Measurements from ENCODE around the gene ELN. TPM values are rescaled to one million over a fixed set of nuclear protein-coding genes. Genes with fewer than 3 reads are reported as not detected.

Gene ELN
- total and polyA plus RNA-seq, 2 of the 4 experiments (the other 2 are of a cell fraction) = 2.2 to 14.3 TPM

DNA sequence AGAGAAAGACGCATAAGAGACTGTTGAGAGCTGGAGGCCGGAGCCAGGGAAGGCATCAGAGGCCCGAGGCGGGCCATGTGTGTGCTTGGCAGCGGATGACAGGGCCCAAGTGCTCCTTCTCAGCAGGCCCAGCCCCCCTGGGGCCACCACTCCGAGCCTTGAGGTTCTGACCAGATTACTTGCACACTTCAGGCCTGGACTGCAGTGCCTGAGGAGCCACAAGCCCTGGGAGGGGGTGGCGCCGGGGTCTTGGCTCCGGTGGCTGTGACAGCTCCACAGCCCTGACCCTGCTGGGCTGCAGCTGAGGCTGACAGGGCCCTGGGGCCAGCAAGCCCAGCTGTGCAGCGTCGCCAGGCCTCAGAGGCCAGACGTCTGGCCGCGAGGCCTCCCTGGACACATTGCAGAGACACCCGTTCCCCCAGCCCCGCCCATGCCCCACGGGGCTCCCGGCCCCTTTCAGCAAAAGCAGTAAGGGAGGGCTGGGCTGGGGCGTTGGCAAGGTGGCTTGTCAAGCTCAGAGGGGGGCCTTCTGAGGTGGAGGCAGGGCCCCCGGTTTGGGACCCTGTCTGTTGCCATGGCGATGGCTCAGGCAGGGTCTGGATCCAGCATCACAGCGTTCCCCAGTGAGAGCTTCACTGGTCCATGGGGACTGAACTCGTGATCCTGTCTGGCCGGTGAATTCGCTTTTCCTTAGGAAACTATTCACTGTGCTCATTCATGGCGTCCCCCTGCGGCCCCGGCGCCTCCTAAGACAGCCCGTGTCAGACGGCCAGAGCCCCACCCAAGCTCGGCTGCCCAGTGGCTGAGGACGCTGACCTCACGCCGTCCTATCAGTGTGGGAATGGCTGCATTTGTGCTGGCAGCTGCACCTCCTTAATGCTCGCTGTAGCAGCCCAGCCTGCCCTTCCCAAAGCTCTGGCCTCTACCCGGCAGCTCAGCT is 5.7 kb downstream of the ELN start:
- DNase-seq (no peak), ATAC-seq (ENCODE audit: low read depth) (no peak)
- in situ Hi-C loops (cut with MboI; ENCODE audit: low sequenced_read_pairs) = no loop called here
- no peak overlapping the region for H2BK20ac ChIP-seq (ENCODE audit: low read depth, low read length)
- ChIA-PET CTCF (no interaction called here), POLR2A (ENCODE audit: unreplicated experiment) (no interaction called here)
- H2BK5ac ChIP-seq (ENCODE audit: low read depth, low read length, poor library complexity, severe bottlenecking) = no peak overlapping the region
- H3K4me1 ChIP-seq (ENCODE audit: control insufficient read depth, insufficient read depth, low read length) = peaks cover 24% of the 10 kb centered on the region
- dilution Hi-C loops (cut with HindIII; ENCODE audit: low sequenced_read_pairs, unreplicated experiment) = no loop called here
- WGBS, 2 experiments (ENCODE audit: extremely low coverage in 2 of 2, insufficient read length in 1 of 2) = 52% methylated on average over 24 of the region's 37 CpGs; no CpG with 5 or more reads in 1 of the 2 experiments
- H3K9ac ChIP-seq (ENCODE audit: low read depth, low read length) = no peak overlapping the region
- no peak overlapping the region for H3K4me3 ChIP-seq (ENCODE audit: insufficient read depth, low read depth, low read length)
- H4K91ac ChIP-seq (ENCODE audit: insufficient read depth, low read depth, low read length) = 0 out of 2 replicates have a peak overlapping the region, but pooled peaks have one; percentile 28
- H2BK120ac ChIP-seq (ENCODE audit: low read depth, low read length) = 0 out of 2 replicates have a peak overlapping the region, but pooled peaks have one; percentile 27
- BruUV-seq (replicated peaks) = no TSS peak
- H3K27ac ChIP-seq (ENCODE audit: insufficient read depth, low read length) = no peak overlapping the region
- no peak overlapping the region for H2AK5ac ChIP-seq (ENCODE audit: low read depth, low read length)
- H4K20me1 ChIP-seq (ENCODE audit: insufficient read depth, low read length) = no peaks in the 10 kb centered on the region
- no peak overlapping the region; the same call in 1 of the 2 replicates for H3K14ac ChIP-seq (replicated peaks; ENCODE audit: low read depth, low read length)
- H4K5ac ChIP-seq (ENCODE audit: low read depth, low read length) = no peak overlapping the region
- no peak overlapping the region for H3K23ac ChIP-seq (ENCODE audit: low read depth, low read length)
- no peak overlapping the region for H2BK15ac ChIP-seq (ENCODE audit: low read depth, low read length)
- no peaks in the 10 kb centered on the region for H3K9me3 ChIP-seq (ENCODE audit: control insufficient read depth, insufficient read depth, low read length)
- H4K8ac ChIP-seq (ENCODE audit: low read depth in 2 of 2, low read length in 2 of 2) = peak overlapping the region in 1 of 2 experiments; percentile 24; a peak in 1 of 4 replicates
- no peak overlapping the region for H3K4me2 ChIP-seq (ENCODE audit: low read depth, low read length)
- H2AFZ ChIP-seq (replicated peaks; ENCODE audit: low read length, poor library complexity) = peak overlapping the region; percentile 83
- H3K27me3 ChIP-seq (ENCODE audit: control insufficient read depth, insufficient read depth, low read length) = no peaks in the 10 kb centered on the region
- no peak overlapping the region for H3K56ac ChIP-seq (ENCODE audit: extremely low read depth, insufficient read depth, low read length)
- intact Hi-C loops (cut with micrococcal nuclease) = loop anchor here (2.0 kb wide), 1 partner anchor 45 kb away; no protein-coding TSS in a partner anchor
- H3K79me1 ChIP-seq (ENCODE audit: low read depth in 1 of 2, low read length in 2 of 2) = peaks cover 0 to 10% of the 10 kb centered on the region in 2 experiments; a peak in 1 of 4 replicates
- peaks cover 3% of the 10 kb centered on the region; the same call in 1 of the 2 replicates for H3K9me1 ChIP-seq (ENCODE audit: insufficient read depth, low read length)
- H3K18ac ChIP-seq (ENCODE audit: low read depth, low read length) = no peak overlapping the region
- H3K4ac ChIP-seq (ENCODE audit: low read depth, low read length) = no peak overlapping the region
- no peaks in the 10 kb centered on the region for H3K36me3 ChIP-seq (ENCODE audit: control insufficient read depth, insufficient read depth, low read length)
- H2AK9ac ChIP-seq (replicated peaks; ENCODE audit: low read depth, low read length, poor library complexity) = peak overlapping the region; percentile 39
- TF ChIP-seq MAZ (IDR thresholded peaks at IDR 0.05; ENCODE audit: borderline replicate concordance, low read depth, low read length) = no peak
- TF ChIP-seq CHD1 (IDR thresholded peaks at IDR 0.05; ENCODE audit: low read depth, low read length) = no peak
- TF ChIP-seq, protein P1, sequence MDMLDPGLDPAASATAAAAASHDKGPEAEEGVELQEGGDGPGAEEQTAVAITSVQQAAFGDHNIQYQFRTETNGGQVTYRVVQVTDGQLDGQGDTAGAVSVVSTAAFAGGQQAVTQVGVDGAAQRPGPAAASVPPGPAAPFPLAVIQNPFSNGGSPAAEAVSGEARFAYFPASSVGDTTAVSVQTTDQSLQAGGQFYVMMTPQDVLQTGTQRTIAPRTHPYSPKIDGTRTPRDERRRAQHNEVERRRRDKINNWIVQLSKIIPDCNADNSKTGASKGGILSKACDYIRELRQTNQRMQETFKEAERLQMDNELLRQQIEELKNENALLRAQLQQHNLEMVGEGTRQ (IDR thresholded peaks at IDR 0.05; ENCODE audit: low read depth, low read length) = no peak
- TF ChIP-seq SMC3 (IDR thresholded peaks at IDR 0.05; ENCODE audit: low read depth, low read length) = no peak
- no peak for TF ChIP-seq FOS (IDR thresholded peaks at IDR 0.05; ENCODE audit: low read depth, low read length)
- TF ChIP-seq BHLHE40 (IDR thresholded peaks at IDR 0.05; ENCODE audit: low read depth, low read length) = no peak
- TF ChIP-seq, protein P2, sequence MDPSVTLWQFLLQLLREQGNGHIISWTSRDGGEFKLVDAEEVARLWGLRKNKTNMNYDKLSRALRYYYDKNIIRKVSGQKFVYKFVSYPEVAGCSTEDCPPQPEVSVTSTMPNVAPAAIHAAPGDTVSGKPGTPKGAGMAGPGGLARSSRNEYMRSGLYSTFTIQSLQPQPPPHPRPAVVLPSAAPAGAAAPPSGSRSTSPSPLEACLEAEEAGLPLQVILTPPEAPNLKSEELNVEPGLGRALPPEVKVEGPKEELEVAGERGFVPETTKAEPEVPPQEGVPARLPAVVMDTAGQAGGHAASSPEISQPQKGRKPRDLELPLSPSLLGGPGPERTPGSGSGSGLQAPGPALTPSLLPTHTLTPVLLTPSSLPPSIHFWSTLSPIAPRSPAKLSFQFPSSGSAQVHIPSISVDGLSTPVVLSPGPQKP (IDR thresholded peaks at IDR 0.05; ENCODE audit: borderline replicate concordance, low read depth, low read length) = no peak
- TF ChIP-seq RAD21 (IDR thresholded peaks at IDR 0.05; ENCODE audit: low read length) = no peak
- no peak for TF ChIP-seq RCOR1 (IDR thresholded peaks at IDR 0.05; ENCODE audit: insufficient replicate concordance, low read length)
- no peak for TF ChIP-seq MAFK (IDR thresholded peaks at IDR 0.05; ENCODE audit: low read depth, low read length)
- TF ChIP-seq RFX5 (IDR thresholded peaks at IDR 0.05; ENCODE audit: low read depth, low read length) = no peak
- no peak for TF ChIP-seq MXI1 (IDR thresholded peaks at IDR 0.05; ENCODE audit: borderline replicate concordance, low read depth, low read length)
- TF ChIP-seq CEBPB (IDR thresholded peaks at IDR 0.05; ENCODE audit: low read depth, low read length) = no peak

All from IMR-90 (cell line).